Vagina (tissue), 2 donors: ENCODE measurements around the gene BAG5.

Experiments used
- CTCF ChIP-seq, 3 experiments: fragments of 450-650 bp in 2 of 3; fragments of 200-600 bp in 1 of 3; sonication (generic) in 1 of 3; IDR thresholded peaks; one replicate each; pipeline ENCODE4 v1.5.1; 2017 to 2019; ENCODE audit warnings: antibody characterized with exemption in 3 of 3, mild to moderate bottlenecking in 2 of 3, moderate library complexity in 2 of 3
- POLR2AphosphoS5 ChIP-seq, 2 donors: sonication (generic); formaldehyde crosslinking; IDR thresholded peaks; one replicate each; pipeline ENCODE4 v1.9.0; 2017; ENCODE audit warnings: antibody characterized with exemption in 2 of 2, mild to moderate bottlenecking in 2 of 2, low read depth in 1 of 2; ENCODE audit not compliant: insufficient read depth in 1 of 2

DNA sequence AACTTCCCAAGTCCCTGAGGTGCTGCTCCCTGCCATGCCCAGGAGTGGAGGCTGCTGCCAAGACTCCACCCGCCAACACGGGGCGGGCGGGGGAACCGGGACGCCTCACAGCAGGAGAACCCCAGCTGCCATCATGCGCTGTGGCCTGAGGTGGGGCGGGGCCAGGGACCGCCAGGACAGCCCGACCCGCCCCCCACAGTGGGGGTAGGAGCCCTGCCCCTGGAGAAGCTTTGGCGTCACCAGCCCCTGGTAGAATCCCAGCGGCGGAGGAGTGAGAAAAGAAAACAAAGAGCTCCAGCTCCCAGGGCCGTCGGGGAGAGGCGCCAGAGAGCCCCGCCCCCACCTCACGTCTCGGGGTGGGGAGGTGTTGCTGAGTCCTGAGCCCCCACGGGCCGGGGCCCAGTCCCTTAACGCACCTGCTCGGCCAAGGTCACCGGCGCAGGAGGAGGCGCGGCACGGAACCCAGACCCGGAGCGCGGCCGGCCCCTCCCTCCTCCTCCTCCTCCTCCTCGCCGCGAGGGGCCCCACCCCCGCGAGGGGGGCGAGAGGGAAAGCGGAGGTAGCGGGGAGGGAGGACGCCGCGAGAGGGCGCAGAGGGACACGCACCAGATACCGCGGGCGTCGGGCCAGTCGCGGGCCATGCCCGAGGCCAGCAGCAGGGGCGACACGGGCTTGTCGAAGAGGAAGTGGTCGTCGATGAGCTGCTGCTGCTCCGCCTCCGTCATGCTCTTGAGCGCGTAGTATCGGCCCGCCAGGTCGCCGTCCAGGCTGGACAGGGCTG lies 41.6 kb downstream of the BAG5 start:
- TF ChIP-seq POLR2AphosphoS5 (IDR thresholded peaks at IDR 0.05; ENCODE audit: insufficient read depth in 1 of 2, low read depth in 1 of 2) (peak; percentile 9 to 86), CTCF (IDR thresholded peaks at IDR 0.05) (peak; percentile 18 to 69 (median 44))
